Measurements from ENCODE around the gene RAB41. TPM values are rescaled to one million over a fixed set of nuclear protein-coding genes. Genes with fewer than 3 reads are reported as not detected.
"Not testable (repeated sequence)": the region's sequence is repeated elsewhere in the genome, so short reads cannot be mapped to it uniquely, and the experiment has no call there.

Gene RAB41
- total RNA-seq, 1 donor from 2014 or later, result not detected

GRCh38 chrX:70264784-70265183 is 17.2 kb upstream of the RAB41 start:
- no peak for TF ChIP-seq CTCF (IDR thresholded peaks at IDR 0.05; ENCODE audit: partially characterized antibody, unreplicated experiment)
- no peak for DNase-seq
- Mint-ChIP-seq H3K9me3 (ENCODE audit: unreplicated experiment) (no peaks in the 10 kb centered on the region), H3K4me1 (ENCODE audit: low read depth, unreplicated experiment) (no peaks in the 10 kb centered on the region), H3K27ac (ENCODE audit: unreplicated experiment) (no peak overlapping the region), H3K4me3 (ENCODE audit: unreplicated experiment) (no peak overlapping the region), H3K27me3 (ENCODE audit: unreplicated experiment) (peaks cover 1% of the 10 kb centered on the region), H3K36me3 (ENCODE audit: unreplicated experiment) (no peaks in the 10 kb centered on the region)

- no peak for DNase-seq
- H3K27me3 Mint-ChIP-seq (ENCODE audit: unreplicated experiment), result no peaks in the 10 kb centered on the region
- H3K4me1 Mint-ChIP-seq (ENCODE audit: low read depth, unreplicated experiment), result no peaks in the 10 kb centered on the region
- no peaks in the 10 kb centered on the region for H3K9me3 Mint-ChIP-seq (ENCODE audit: unreplicated experiment)
- H3K36me3 Mint-ChIP-seq (ENCODE audit: unreplicated experiment), result no peaks in the 10 kb centered on the region
- no peak within 1 kb of the TSS for H3K27ac Mint-ChIP-seq (ENCODE audit: unreplicated experiment)
- no peak for TF ChIP-seq CTCF (IDR thresholded peaks at IDR 0.05; ENCODE audit: partially characterized antibody, unreplicated experiment)
- H3K4me3 Mint-ChIP-seq (ENCODE audit: unreplicated experiment), result no peak within 1 kb of the TSS
These were observed 13.9 kb upstream of the RAB41 start, which contains the start of gene ARR3 for GRCh38 chrX:70268034-70268433. ARR3 (plus strand) TSS chrX:70268334; CDS start chrX:70269386, 1,052 bp downstream.

GRCh38 chrX:70274029-70274428 is 7.9 kb upstream of the RAB41 start:
- not testable (repeated sequence) for H3K9me3 Mint-ChIP-seq (ENCODE audit: unreplicated experiment); H3K4me3 Mint-ChIP-seq (ENCODE audit: unreplicated experiment); H3K27me3 Mint-ChIP-seq (ENCODE audit: unreplicated experiment); H3K4me1 Mint-ChIP-seq (ENCODE audit: low read depth, unreplicated experiment); H3K27ac Mint-ChIP-seq (ENCODE audit: unreplicated experiment); H3K36me3 Mint-ChIP-seq (ENCODE audit: unreplicated experiment); DNase-seq

GRCh38 chrX:70279081-70279480 is 2.9 kb upstream of the RAB41 start:
- DNase-seq, result no peak
- peaks cover 6% of the 10 kb centered on the region for H3K9me3 Mint-ChIP-seq (ENCODE audit: unreplicated experiment)
- TF ChIP-seq CTCF (IDR thresholded peaks at IDR 0.05; ENCODE audit: partially characterized antibody, unreplicated experiment), result no peak
- no peaks in the 10 kb centered on the region for H3K4me1 Mint-ChIP-seq (ENCODE audit: low read depth, unreplicated experiment)
- no peak overlapping the region for H3K4me3 Mint-ChIP-seq (ENCODE audit: unreplicated experiment)
- no peaks in the 10 kb centered on the region for H3K36me3 Mint-ChIP-seq (ENCODE audit: unreplicated experiment)
- no peaks in the 10 kb centered on the region for H3K27me3 Mint-ChIP-seq (ENCODE audit: unreplicated experiment)
- no peak overlapping the region for H3K27ac Mint-ChIP-seq (ENCODE audit: unreplicated experiment)

- Mint-ChIP-seq H3K27me3 (ENCODE audit: unreplicated experiment) (no peaks in the 10 kb centered on the region), H3K27ac (ENCODE audit: unreplicated experiment) (no peak overlapping the region), H3K9me3 (ENCODE audit: unreplicated experiment) (peaks cover 6% of the 10 kb centered on the region), H3K36me3 (ENCODE audit: unreplicated experiment) (no peaks in the 10 kb centered on the region), H3K4me3 (ENCODE audit: unreplicated experiment) (no peak overlapping the region), H3K4me1 (ENCODE audit: low read depth, unreplicated experiment) (no peaks in the 10 kb centered on the region)
- no peak for TF ChIP-seq CTCF (IDR thresholded peaks at IDR 0.05; ENCODE audit: partially characterized antibody, unreplicated experiment)
- DNase-seq, result no peak
These were observed 1.4 kb upstream of the RAB41 start for GRCh38 chrX:70280573-70280972.
